NB4 (cell line): Measurements from ENCODE around the gene C20orf144.

Experiments used
- DNase-seq: peaks from one replicate; pipeline ENCODE4 v3.0.0; 2010; ENCODE audit warnings: low read depth
- H3K4me3 ChIP-seq: one replicate; pipeline ENCODE4 v1.5.1; 2011; ENCODE audit warnings: mild to moderate bottlenecking, low read depth, low read length, moderate library complexity
- MYC ChIP-seq: IDR thresholded peaks from 2 replicates; pipeline ENCODE4 v1.6.1; 2011; ENCODE audit warnings: low read depth, low read length
- POLR2A ChIP-seq: IDR thresholded peaks from 2 replicates; pipeline ENCODE4 v1.6.1; 2011; ENCODE audit warnings: mild to moderate bottlenecking; ENCODE audit not compliant: insufficient read length; ENCODE audit errors: extremely low read depth
- TF ChIP-seq, protein P1 (sequence below): IDR thresholded peaks from one replicate; pipeline ENCODE4 v1.5.1; 2012; ENCODE audit warnings: low read depth, low read length
- TF ChIP-seq, protein P2 (sequence below): IDR thresholded peaks from 2 replicates; pipeline ENCODE4 v1.6.1; 2011; ENCODE audit warnings: low read depth, low read length

Gene C20orf144

DNA sequence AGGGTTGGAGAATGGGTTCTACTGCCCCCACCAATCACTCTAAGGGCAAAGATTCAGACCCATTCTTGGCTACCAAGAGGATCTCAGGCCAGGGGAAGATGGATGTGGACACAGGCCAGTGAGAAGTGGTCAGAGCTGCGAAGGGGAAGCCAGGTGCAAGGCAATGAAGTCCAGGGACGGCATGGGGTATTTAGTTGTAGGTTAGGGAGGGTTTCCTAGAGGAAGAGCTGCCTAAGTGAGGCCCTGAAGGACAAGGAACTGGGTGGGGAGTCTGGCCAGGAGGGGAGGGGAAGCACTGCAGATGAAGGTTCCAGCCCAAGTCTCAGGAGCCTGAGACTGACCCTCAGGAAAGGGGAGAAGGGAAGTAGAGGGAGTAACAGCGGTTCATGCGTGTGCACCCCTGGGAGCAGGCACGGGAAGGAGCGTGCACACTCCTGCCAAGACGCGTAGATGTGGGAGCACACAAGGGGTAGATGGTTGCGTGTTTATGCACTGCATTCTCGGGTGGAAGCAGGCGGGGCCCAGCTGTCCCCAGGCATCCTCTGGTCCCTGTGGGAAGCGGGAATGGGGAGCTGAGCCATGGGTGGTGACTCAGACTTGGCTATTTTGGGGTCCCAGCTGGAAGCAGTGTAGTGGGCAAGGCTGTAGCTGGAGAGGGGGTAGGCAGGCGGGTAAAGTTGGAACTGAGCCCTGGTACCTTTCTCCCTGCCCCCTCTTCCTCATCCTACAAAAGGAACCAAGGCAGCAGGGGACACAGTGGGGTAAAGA is 7.9 kb downstream of the C20orf144 start:
- TF ChIP-seq, protein P1, sequence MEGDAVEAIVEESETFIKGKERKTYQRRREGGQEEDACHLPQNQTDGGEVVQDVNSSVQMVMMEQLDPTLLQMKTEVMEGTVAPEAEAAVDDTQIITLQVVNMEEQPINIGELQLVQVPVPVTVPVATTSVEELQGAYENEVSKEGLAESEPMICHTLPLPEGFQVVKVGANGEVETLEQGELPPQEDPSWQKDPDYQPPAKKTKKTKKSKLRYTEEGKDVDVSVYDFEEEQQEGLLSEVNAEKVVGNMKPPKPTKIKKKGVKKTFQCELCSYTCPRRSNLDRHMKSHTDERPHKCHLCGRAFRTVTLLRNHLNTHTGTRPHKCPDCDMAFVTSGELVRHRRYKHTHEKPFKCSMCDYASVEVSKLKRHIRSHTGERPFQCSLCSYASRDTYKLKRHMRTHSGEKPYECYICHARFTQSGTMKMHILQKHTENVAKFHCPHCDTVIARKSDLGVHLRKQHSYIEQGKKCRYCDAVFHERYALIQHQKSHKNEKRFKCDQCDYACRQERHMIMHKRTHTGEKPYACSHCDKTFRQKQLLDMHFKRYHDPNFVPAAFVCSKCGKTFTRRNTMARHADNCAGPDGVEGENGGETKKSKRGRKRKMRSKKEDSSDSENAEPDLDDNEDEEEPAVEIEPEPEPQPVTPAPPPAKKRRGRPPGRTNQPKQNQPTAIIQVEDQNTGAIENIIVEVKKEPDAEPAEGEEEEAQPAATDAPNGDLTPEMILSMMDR = no peak
- TF ChIP-seq, protein P2, sequence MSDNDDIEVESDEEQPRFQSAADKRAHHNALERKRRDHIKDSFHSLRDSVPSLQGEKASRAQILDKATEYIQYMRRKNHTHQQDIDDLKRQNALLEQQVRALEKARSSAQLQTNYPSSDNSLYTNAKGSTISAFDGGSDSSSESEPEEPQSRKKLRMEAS = no peak
- TF ChIP-seq MYC (no peak), POLR2A (no peak)
- no peak overlapping the region for H3K4me3 ChIP-seq
- DNase-seq = no peak

DNA sequence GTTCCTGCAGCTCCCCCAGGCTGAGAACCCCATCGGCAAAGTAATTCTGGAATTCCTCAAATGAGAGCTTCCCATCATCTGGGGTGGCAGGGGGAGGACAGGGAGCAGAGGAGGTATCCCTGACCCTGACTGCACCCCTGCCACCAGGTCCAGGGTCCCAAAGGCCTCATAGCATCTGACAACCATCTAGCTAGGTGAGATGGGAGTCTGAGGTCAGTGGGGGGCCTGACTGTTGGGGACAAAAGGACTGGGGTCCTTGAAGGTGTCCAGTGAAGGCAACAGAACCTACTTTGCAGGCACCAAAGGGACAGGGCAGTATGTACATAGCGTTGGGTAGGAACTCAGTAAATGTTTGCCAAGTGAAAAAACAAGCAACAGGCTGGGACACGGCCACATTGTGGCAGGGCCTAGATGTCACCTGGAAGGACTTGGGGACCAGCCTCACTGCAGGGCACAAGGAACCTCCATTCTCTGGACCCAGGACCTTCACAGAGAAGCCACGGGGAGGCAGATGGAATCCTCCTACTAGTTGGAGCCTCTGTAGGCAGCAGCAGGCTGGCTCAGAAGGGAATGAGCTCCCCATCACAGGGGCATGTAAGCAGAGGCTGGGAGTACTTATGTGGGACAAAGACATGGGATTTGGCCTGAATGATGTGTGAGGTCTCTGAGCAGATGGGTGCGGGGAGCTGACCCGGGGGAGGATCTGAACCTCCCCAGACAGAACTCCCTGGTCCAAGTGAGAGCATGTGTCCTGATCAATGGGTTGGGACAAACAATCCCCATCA is 8.8 kb downstream of the C20orf144 start:
- H3K4me3 ChIP-seq = no peak overlapping the region
- TF ChIP-seq POLR2A (no peak), MYC (no peak)
- TF ChIP-seq, protein P2 = no peak
- TF ChIP-seq, protein P1 = no peak
- no peak for DNase-seq

DNA sequence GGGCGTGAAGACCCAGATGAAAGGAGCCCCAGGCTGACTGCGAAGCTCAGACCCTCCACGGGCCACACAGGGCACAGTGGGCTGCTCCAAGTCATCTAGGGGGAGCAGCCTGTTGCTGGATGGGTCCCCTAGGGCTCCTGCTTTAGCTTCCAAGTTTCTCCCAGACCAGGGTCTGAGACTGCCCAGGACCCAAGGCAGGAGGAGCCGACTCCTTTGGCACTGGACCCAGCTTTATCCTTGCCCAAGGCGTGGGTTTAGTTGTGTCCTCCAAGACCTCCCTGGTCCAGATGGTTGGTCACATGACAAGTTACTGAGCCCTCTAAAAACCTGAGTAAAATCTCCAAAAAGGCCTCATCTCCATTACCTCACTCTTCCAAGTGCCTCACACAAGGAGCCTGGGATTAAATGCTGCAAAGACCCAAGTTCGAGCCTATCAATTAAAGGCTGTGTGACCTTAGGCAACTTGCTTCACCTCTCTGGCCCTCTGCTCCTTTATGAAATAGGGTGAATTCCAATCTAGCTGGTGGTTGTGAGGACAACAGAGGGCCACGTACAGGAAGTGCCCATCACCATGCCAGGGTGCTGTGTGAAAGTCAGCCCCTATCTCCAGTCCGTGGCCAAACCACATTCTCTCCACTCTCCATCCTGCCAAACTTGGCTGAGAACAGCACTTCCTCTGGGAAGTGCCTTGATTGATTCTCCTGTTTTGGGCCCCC is 9.6 kb downstream of the C20orf144 start:
- TF ChIP-seq, protein P2 = no peak
- TF ChIP-seq MYC = no peak
- TF ChIP-seq POLR2A = no peak
- TF ChIP-seq, protein P1 = no peak

DNA sequence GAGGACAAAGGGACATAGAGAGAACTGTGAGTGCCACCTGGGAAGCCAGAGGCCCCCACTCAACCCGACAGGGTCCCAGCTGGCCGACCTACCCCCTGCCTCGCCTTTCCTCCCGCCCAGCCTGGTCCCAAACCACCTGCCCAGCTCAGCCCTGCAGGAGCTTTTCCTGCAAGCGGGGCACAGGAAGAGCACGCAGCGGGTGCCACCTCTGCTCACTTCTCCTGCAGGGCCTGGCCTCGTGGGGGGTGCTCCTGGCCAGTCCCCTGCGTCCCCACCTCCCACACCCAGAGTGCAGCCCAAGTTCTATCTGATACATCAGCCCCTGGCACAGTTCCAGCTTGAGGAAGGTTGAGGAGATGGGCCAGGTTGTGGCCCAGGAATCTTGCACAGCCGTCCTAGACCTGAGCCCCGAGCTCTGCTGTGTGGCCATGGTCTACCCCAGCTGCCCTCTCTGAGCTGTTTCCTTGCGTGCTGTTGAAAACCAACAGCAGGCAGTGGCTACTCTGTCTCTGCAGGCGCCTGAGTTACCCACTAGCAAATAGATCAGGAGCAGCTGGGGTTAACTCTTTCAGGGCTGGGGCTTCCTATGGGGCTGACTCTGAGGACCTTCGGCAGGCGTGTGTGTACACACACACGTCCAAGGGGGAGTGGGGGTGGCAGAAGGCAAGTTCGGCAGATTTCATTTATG is 10.4 kb downstream of the C20orf144 start:
- no peak for DNase-seq
- no peak overlapping the region for H3K4me3 ChIP-seq
- TF ChIP-seq, protein P2 = no peak
- TF ChIP-seq MYC (no peak), POLR2A (no peak)
- TF ChIP-seq, protein P1 = no peak

More for the DNA sequence above, 9.6 kb downstream of the C20orf144 start:
- no peak overlapping the region for H3K4me3 ChIP-seq
- DNase-seq = no peak

DNA sequence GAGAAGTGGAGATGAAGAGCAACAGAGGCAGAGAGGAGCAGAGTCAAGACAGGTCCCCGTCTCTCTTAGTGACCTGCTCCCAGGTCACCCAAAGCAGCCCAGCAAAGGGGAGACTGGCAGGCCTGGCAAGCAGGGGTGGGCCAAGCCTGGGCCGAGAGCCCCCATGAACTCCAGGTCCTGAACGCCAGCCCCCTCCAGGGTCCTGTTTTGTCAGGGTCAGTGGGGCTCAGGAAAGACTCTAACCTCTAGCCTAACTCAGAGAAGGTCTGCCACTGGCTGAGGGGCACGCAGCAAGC is 10.9 kb downstream of the C20orf144 start:
- peak overlapping the region; percentile 74 for H3K4me3 ChIP-seq
- no peak for TF ChIP-seq POLR2A
- TF ChIP-seq, protein P2 = no peak
- DNase-seq = no peak
